Prostate gland (tissue), 2 donors: Measurements from ENCODE around the gene CFAP53. TPM values are rescaled to one million over a fixed set of nuclear protein-coding genes. Genes with fewer than 3 reads are reported as not detected.

Experiments used
- DNase-seq: peaks from one replicate; pipeline ENCODE4 v3.0.0-alpha.2; 2019; ENCODE audit warnings: low spot score
- H3K27ac ChIP-seq, 2 donors: fragments of 200-600 bp; sonication (generic); 2 replicates each; pipeline ENCODE4 v1.5.1; 2017 to 2019
- H3K27me3 ChIP-seq: fragments of 200-600 bp; sonication (generic); replicated peaks from 2 replicates; pipeline ENCODE4 v1.5.1; 2019; ENCODE audit not compliant: insufficient read depth
- H3K36me3 ChIP-seq, 2 donors: fragments of 200-600 bp; sonication (generic); 1 replicate in 1 of 2; 2 replicates in 1 of 2; pipeline versions ENCODE4 v1.5.1 to v1.8.1; 2017 to 2019
- H3K4me1 ChIP-seq: fragments of 200-600 bp; sonication (generic); replicated peaks from 2 replicates; pipeline ENCODE4 v1.5.1; 2019
- H3K4me3 ChIP-seq, 2 donors: fragments of 200-600 bp; sonication (generic); 2 replicates each; pipeline ENCODE4 v1.5.1; 2017 to 2019
- H3K9me3 ChIP-seq: fragments of 200-600 bp; sonication (generic); 2 replicates; pipeline ENCODE4 v1.5.1; 2017
- POLR2A ChIP-seq: fragments of 450-650 bp; IDR thresholded peaks from one replicate; pipeline ENCODE4 v1.6.1; 2016; ENCODE audit warnings: antibody characterized with exemption, mild to moderate bottlenecking
- POLR2AphosphoS5 ChIP-seq: sonication (generic); formaldehyde crosslinking; IDR thresholded peaks from one replicate; pipeline ENCODE4 v1.6.1; 2017; ENCODE audit warnings: antibody characterized with exemption
- WGBS: methylation state at CpG from one replicate; pipeline ENCODE4 v1.1.5; 2018; 5-methylcytosine and 5-hydroxymethylcytosine counted together
- intact Hi-C: fragments of 100-400 bp; cut with DNase I; formaldehyde crosslinking; loops from one replicate; pipeline ENCODE4 v1.14.2; 2022
- total RNA-seq, 2 donors: library from RNA; depleted of rRNA; stranded (reverse); fragments of >200 nt; gene quantifications; one replicate each; pipeline ENCODE4 v1.1.0, GENCODE V29; 2016
- TF ChIP-seq, protein P1 (sequence below), 4 experiments: fragments of 200-600 bp in 2 of 4; fragments of 450-650 bp in 2 of 4; sonication (generic) in 2 of 4; IDR thresholded peaks; 1 replicate in 3 of 4; 2 replicates in 1 of 4; pipeline ENCODE4 v1.5.1; 2016 to 2019; ENCODE audit warnings: antibody characterized with exemption in 4 of 4, mild to moderate bottlenecking in 2 of 4, moderate library complexity in 2 of 4

Gene CFAP53, protein sequence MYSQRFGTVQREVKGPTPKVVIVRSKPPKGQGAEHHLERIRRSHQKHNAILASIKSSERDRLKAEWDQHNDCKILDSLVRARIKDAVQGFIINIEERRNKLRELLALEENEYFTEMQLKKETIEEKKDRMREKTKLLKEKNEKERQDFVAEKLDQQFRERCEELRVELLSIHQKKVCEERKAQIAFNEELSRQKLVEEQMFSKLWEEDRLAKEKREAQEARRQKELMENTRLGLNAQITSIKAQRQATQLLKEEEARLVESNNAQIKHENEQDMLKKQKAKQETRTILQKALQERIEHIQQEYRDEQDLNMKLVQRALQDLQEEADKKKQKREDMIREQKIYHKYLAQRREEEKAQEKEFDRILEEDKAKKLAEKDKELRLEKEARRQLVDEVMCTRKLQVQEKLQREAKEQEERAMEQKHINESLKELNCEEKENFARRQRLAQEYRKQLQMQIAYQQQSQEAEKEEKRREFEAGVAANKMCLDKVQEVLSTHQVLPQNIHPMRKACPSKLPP
- total RNA-seq: 1 to 10 TPM in 1 of 2 donors, under 1 TPM in 1; 0.59 to 4.7 TPM

DNA sequence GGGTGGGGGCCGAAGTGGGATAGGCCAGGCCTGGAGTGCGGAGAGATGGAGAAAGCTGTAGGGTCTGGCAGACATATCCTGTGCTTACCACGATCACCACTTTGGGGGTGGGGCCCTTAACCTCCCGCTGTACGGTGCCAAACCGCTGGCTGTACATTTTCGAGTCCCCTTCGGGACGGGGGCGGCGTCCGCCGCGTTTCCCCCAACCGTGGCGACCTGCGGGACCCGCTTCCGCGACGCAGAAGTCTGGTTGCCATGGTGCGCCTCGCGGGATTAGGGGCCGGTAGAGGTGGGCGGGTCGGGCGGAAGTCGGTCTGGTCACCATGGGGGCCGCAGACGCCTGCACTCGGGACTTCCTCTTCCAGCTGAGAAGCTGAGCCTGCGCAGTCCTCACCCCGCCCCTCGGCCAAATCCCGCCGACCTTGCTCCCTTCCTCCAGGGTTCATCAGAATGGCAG, at the start of gene CFAP53:
Gene CFAP53, minus strand, starts transcription at position 248 of the 457 bp plus-strand sequence. Its CDS starts 91 bp downstream, at position 157.
- peak; percentile 82 for DNase-seq
- no peak within 1 kb of the TSS for H3K27ac ChIP-seq
- no peaks in the 10 kb centered on the region for H3K4me1 ChIP-seq
- no peaks in the 10 kb centered on the region for H3K9me3 ChIP-seq
- WGBS: under 1% methylated on average over 37 of the region's 37 CpGs
- H3K4me3 ChIP-seq: peak within 1 kb of the TSS; percentile 49 to 51
- no peaks in the 10 kb centered on the region for H3K27me3 ChIP-seq
- TF ChIP-seq POLR2AphosphoS5: peak; percentile 66
- no peak for TF ChIP-seq POLR2A
- TF ChIP-seq, protein P1, sequence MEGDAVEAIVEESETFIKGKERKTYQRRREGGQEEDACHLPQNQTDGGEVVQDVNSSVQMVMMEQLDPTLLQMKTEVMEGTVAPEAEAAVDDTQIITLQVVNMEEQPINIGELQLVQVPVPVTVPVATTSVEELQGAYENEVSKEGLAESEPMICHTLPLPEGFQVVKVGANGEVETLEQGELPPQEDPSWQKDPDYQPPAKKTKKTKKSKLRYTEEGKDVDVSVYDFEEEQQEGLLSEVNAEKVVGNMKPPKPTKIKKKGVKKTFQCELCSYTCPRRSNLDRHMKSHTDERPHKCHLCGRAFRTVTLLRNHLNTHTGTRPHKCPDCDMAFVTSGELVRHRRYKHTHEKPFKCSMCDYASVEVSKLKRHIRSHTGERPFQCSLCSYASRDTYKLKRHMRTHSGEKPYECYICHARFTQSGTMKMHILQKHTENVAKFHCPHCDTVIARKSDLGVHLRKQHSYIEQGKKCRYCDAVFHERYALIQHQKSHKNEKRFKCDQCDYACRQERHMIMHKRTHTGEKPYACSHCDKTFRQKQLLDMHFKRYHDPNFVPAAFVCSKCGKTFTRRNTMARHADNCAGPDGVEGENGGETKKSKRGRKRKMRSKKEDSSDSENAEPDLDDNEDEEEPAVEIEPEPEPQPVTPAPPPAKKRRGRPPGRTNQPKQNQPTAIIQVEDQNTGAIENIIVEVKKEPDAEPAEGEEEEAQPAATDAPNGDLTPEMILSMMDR (IDR thresholded peaks at IDR 0.05): peak in 1 of 4 experiments; percentile 9
- H3K36me3 ChIP-seq: peaks cover 0 to 3% of the 10 kb centered on the region in 2 donors
- intact Hi-C loops: no loop called here

DNA sequence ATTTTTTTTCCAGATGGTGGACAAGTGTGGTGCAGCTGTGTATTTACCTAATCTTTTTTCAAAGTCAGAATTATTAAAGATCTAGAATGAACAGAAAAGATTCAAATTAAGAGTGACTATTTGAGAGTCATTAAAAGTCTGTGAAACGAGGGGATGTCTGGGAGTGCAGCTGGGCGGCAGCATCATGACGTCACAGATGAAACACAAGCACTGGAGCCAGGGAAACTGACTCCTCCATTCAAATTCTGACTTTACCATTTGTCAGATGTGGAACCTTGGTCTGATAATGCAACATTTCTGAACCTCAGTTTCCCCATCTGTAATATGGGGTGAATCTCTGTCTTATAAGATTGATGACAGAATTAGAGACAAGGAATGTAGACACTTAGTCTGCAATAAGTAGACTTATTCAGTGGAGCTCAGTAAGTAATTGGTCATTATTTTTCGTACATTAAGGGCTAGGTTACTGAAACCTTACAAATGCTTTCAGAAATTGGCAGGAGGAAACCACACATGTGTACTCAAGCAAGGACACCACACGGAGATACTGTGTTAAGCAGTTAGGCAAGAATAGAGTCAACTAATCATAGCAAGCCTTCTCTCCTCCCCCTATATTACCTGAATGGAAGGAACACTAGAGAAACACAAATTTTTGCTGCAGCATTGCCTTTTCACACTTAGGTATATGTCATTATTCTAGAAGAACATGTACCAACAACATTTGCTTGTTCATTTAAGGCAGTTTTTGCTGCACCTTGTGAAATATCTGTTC, 49.0 kb upstream of the CFAP53 start:
- Histone ChIP-seq H3K36me3 (no peaks in the 10 kb centered on the region), H3K27me3 (no peaks in the 10 kb centered on the region), H3K27ac (no peak overlapping the region), H3K4me1 (no peaks in the 10 kb centered on the region), H3K4me3 (no peak overlapping the region), H3K9me3 (no peaks in the 10 kb centered on the region)
- WGBS: 52% methylated on average over 5 of the region's 5 CpGs
- intact Hi-C loops: no loop called here
- no peak for TF ChIP-seq POLR2A
- TF ChIP-seq POLR2AphosphoS5: no peak
- TF ChIP-seq, protein P1 (IDR thresholded peaks at IDR 0.05): no peak
- DNase-seq: no peak

DNA sequence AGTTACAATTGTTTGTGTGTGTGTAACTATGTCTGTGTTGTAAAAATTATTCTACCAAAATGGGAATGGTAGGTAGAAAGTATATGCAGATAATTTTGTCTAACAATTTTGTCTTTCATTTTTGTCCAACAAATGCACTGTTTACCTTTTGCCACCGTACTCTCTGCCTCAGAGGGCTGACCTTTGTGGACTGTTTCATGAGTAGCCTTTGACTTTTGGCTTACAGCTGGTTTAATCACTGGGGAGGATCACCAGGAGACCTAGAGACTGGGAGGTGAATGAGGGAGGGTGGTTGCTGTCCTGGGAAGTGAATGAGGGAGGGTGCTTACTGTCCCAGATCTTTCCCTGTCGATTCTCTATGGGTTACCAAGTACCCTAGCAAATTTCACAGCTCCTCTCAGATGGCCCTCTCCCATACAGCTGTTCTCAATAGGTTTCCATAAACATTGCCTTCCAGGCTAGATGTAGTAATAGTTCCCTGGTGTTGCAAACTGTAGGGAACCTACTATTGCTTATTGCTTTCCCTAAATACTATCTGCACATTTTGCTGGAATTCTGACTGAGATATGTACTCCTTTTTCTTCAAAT, 47.7 kb upstream of the CFAP53 start:
- no peaks in the 10 kb centered on the region for H3K36me3 ChIP-seq
- H3K4me1 ChIP-seq: no peaks in the 10 kb centered on the region
- no peak overlapping the region for H3K4me3 ChIP-seq
- WGBS: 38% methylated on average over 2 of the region's 2 CpGs
- DNase-seq: no peak
- intact Hi-C loops: no loop called here
- no peaks in the 10 kb centered on the region for H3K27me3 ChIP-seq
- no peak for TF ChIP-seq POLR2A
- TF ChIP-seq, protein P1 (IDR thresholded peaks at IDR 0.05): no peak
- TF ChIP-seq POLR2AphosphoS5: no peak
- H3K27ac ChIP-seq: no peak overlapping the region
- H3K9me3 ChIP-seq: no peaks in the 10 kb centered on the region

DNA sequence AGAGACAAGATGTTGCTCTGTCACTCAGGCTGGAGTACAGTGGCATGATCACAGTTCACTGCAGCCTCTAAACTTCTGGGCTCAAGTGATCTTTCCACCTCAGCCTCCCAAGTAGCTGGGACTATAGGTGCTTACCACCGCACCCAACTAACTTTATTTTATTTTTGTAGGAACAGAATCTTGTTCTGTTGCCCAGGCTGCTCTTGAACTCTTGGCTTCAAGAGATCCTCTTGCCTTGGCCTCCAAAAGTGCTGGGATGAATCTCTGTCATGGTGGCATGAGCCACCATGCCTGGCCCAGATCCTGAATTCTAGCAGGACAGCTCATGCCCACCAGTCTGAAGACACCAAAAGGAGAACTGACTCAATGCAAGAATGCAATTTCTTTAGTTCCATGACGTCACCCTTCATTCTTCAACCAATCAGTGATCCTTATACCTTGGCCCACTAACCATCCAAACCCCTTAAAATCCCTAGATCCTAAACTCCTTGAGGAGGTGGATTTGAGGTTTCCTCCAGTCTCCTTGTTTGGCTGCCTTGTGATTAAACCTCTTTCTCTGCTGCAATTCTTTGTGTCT, 46.8 kb upstream of the CFAP53 start:
- intact Hi-C loops: no loop called here
- Histone ChIP-seq H3K27me3 (no peaks in the 10 kb centered on the region), H3K4me3 (no peak overlapping the region), H3K36me3 (no peaks in the 10 kb centered on the region), H3K27ac (no peak overlapping the region), H3K4me1 (no peaks in the 10 kb centered on the region), H3K9me3 (no peaks in the 10 kb centered on the region)
- no peak for TF ChIP-seq POLR2A
- TF ChIP-seq POLR2AphosphoS5: no peak
- TF ChIP-seq, protein P1 (IDR thresholded peaks at IDR 0.05): no peak
- WGBS: 83% methylated on average over 2 of the region's 2 CpGs
- no peak for DNase-seq
